T-helper 2 cell treated with Interferon-gamma antibody and Interleukin-4, amounts not matched to agents 100 ng/mL and 5 ng/mL, for 36 hours (primary cell): Measurements from ENCODE around the gene TUNAR. TPM values are rescaled to one million over a fixed set of nuclear protein-coding genes. Genes with fewer than 3 reads are reported as not detected.

Experiments
- total RNA-seq: library from RNA; stranded (reverse); gene quantifications from 2 replicates; pipeline ENCODE4 v1.2.3, GENCODE V29; 2022

Gene TUNAR
- total RNA-seq, 1 donor from 2014 or later, result not detected

Other genes starting within 250 kb of the TUNAR start
- gene TCL1B, start 190.4 kb upstream of the TUNAR start, total RNA-seq, result not detected in 2 replicates
- not detected in 2 replicates for gene TCL1A, start 162.7 kb upstream of the TUNAR start, total RNA-seq
- 0.41 and 0.48 TPM in 2 replicates for gene C14orf132, start 162.5 kb downstream of the TUNAR start, total RNA-seq